HG03045 (cell line): Measurements from ENCODE around the gene CELSR1.

Source experiments
- ATAC-seq: cut with Tn5 transposase; IDR thresholded peaks from one replicate; pipeline ENCODE4 v1.9.1; 2021; ENCODE audit warnings: mild to moderate bottlenecking, moderate library complexity; ENCODE audit not compliant: unreplicated experiment

The CELSR1 gene

DNA sequence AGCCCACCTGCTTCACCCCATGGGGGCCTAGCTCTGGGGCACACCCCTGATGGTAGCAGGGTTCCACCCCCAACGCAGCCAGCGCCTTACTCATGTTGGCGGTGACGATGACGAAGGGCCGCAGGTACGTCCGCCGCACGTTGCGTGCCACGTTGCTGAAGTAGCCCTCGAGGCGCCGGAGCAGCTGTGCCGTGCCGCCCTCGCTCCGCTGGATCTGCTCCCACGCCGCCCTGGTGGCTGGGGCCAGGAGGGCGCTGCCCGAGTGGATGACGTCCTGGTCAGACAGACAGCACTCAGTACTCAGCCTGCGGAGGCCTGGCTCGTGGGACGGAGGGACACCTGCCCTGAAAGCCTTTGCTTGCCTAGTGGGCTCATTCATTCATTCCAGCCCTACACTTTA is 151.1 kb downstream of the CELSR1 start:
- no peak for ATAC-seq

DNA sequence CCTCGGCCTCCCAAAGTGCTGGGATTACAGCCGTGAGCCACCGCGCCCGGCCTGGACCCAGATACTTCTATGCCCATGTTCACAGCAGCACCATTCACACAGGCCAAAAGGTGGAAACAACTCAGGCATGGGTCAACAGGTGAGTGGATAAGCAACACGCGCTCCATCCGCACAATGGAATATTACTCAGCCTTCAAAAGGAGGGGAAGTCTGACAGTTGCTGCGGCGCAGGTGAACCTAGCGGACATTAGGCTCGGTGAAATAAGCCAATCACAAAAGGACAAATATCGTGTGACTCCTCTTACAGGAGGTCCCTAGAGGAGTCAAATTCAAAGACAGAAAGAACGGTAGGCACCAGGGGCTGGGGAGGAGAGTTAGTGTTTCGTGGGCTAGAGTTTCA is 154.9 kb downstream of the CELSR1 start:
- ATAC-seq = no peak

DNA sequence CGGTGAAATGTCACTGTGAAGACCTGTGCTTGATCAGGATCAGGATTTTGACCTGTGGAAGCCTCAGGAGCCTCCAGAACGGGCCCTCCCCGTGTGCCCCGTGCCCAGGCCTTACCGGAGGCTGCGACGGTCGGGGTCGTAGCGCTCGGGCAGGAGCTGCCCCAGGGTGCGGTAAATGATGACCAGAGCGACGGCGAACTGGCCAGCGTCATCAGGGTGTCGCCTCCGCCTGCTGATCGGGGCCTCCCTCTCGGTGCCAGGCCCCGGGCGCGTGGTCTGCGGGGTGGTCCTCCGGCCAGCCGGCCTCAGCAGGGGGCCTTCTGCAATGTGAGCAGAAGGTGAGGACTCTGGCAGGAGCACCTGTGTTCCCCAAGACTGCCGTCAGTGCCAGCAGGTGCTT is 155.7 kb downstream of the CELSR1 start:
- ATAC-seq = no peak

DNA sequence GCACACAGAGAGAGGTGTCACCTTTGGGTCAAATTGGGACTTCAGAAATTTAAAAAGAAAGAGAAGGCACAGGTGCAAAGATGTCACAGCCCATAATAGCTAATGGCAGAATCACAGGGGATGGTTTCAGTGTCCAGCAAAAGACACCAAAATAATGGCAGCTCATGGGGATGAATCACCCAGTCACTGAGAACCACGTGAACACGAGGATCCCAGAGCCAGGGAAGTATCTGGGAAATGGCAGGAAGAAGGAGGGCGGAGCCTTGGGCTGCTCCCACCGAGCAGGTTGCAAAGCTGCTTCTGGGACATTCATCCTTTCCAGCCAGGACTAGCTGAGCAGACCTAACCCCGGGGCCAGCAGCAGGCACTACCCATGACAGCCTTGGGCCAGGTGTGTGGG is 156.3 kb downstream of the CELSR1 start:
- no peak for ATAC-seq

DNA sequence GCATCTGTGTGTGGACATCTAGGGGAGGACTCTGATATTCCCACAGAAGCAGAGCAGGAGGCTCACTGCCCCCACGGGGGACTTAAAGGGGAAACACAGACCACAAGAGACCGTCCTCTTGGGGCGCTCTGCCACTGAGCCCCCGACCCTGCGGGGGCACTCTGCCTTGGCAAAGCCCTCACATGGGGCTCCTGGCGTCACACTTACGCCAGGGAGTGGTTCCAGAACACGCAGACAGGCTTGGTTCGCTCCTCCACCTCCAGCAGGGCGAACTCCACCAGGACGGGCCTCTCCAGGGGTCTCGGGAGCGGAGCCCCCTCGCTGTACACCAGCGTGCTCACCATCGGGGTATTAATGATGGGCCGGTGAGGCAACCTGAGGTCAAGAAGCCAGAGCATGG is 156.8 kb downstream of the CELSR1 start:
- ATAC-seq = no peak

DNA sequence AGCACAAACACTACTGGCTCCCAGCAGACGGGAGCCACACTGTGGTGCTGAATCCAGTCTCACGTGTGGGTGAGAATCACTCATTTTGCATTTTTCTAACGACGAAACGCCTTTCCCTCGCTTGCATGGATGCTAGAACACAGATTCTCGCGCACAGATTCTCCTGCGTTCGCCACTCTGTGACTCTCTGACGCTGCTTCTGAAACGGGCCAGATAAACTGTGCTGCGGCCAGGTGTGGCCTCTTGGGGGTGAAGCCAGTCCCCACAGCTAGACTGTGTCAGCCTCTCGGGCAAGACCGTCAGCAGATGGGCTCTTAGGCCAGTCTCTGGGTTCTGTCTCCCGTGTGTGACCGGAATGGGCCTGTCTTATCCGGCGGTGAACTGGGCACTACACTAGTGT is 157.4 kb downstream of the CELSR1 start:
- no peak for ATAC-seq

DNA sequence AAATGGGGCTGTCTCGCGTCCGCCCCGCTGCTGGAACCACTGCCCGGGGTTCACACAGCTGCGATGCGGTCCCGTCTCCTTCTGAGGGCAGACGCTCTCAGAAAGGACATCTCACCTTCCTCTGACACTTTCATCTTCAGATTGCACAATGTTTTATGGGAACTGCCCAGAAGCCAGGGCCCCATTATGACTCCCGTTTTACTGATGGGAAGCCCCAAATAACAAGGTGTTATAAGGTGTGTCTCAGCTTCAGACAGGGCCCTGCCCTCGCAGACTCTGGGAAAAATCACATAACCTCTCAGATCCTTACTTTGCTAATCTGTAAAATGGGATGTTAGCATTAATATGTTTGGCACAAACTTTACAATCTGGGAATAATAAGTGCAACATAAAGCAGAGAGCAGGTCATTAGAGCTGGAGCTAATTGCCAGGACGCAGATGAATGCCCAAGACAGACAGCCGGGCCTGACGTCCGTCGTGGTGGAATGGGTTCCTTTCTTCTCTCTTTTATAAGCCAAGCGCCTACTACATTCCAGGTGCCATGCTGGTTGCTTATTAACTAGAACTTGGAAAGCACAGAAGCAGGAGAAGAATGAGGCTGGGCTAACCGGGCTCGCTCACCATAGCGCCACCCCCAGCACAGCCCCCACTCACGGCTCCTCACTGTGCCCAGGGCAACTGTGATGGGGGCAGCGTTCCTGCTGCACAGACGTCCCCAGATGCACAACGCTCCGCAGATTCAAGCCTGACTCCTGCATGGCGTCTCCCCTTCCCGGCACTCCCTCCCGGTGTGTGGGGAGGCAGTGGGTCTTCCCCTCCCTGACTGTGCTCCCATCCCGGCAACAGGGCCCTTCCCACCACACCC is 158.1 kb downstream of the CELSR1 start:
- no peak for ATAC-seq

DNA sequence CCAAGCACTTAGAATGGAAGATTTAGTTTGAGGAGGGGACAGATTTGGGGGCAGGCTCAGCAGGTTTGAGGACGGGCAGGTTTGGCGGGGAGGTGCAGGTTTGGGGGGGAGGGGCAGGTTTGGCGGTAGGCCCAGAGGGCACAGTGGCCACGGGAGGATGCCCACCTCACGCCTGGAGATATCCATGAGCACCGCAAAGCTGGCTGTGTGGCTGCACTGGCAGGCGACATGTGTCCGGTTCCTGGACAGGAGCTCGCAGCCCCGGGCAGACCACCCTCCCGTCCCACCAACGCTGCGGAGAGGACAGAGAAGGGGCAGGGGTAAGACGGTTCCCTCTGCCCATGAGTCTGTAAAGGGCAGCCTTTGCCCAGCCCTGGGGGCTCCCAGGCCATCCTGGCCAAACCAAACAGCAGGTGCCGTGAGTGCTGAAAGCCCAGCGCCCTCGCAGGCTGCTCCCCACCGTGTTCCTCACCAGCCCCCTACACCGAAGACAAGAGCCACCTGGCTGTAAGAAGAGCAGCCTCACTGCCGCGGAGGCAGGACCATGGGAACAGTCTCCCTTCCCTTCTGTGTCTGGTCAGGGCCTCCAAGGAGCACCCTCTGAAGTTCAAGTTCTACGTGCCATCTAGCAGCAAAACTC is 158.9 kb downstream of the CELSR1 start:
- ATAC-seq = no peak

DNA sequence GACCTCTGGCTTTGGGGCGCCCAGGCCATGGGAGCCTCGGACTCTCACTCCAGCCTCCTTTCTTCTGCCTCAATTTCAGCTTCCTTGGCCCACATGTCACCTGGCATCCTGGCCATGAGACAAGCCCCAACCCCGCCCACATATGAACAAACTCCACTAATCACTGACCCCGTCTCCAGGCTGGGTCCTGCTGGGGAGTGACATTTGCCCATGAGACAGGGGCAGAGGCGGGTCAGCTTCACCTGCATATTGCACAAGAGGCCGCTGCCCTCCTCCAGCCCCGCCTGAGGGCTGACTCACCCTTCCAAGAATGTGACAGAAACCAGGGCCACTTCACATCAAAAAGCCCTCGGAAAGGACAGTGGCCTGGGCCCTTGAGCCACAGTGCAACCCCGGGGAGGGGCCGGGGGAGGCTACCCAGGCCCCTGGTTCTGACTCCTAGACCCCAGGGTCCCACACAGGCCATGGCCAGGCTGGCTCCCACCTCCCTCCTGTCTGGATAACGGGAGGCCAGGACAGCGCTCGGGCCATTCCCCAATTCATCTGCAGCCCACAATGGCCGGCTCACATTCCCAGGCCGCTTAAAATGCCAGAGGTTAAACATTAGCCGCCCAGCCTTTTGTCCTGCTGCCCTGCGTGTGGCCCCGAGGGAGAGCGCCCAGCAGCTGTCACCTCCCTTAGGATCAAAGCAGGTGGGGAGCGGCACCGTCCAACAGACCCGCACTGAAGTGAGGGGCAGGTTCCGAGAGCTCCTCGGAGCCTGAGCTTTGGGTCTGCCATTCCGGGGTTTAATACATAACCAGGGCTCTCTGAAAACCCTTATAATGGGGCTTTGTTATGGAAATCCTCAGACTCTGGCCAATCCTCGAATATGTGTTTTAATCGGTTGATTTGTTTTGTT is 159.6 kb downstream of the CELSR1 start:
- no peak for ATAC-seq

DNA sequence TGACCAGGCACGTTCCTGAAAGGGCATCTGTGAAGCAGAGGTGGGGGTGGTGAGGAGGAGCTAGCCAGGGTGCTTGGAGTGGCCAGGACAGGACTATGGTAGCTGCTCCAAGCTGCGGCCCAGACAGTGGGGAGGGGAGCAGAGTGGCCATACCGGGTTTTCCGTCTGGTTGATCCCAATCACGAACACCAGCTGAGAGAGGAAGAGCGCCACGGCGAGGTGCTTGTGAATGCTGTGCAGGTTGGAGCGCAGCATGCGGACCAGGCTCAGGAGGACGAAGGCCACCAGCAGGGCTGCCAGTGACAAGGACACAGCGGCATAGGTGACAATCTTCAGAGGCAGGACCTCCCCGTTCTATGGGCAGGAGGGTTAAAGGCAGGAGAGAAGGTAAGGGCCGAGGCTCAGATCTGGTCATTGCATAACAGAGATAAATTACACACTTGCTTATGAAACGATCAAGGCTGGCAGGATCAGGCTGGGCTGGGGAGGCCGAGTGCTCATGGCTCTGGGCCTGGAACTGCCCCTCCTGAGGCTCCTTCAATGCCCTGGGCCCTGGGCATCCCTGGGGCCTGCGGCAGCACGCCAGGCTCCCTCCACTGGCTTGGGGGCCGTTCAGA is 160.4 kb downstream of the CELSR1 start:
- no peak for ATAC-seq

DNA sequence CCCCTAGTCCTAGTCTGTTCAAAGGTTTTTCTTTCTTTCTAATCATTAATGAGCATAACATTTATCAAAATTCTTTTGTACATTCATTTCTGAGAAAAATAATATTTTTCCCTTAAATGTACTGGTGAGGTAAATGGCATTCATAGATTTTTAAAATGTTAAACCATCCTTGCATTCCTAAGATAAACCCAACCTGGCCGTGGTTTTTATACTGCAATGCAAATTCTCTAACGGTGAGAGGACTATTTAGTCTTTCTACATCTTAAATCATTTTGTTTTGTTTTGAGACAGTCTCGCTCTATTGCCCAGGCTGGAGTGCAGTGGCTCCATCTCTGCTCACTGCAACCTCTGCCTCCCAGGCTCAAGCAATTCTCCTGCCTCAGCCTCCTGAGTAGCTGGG is 161.3 kb downstream of the CELSR1 start:
- ATAC-seq = no peak

DNA sequence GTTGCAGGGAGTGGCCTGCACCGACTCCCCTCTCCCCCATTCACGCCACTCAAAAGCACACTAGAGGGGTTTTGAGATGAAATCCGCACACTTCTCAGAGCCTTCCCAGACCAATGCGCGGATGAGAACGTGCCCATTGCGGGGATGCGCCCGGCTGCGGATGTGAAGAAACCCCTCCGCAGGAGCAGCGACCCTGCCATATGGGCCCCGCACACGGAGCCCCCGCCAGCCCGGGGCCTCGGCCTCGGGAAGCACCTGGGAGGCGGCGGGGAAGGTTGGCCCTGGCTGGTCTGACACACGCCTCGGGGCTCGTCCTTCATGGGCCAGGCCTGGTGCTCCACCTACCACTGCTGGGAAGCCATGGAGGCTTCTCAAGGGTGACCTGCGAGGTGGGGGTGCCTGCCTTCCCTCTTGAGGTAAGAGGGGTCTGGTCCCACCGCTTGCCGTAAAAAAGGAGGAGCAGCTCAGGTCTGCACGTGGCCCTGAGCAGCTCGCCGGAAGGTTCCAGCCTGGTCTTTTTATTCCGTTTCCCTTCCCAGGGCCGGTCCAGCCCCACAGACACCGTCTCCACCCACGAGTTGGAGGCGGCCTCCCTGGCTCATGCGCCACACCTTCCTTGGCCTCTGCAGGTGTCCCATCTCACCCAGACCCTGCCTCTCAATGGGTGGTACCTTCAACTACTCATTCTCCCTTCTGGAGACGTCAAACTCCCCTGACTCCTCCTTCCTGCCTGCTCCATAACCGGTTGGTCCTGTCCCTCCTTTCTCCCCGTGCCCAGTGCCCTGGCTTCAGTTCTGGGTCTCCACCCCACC is 162.6 kb downstream of the CELSR1 start:
- ATAC-seq = no peak

DNA sequence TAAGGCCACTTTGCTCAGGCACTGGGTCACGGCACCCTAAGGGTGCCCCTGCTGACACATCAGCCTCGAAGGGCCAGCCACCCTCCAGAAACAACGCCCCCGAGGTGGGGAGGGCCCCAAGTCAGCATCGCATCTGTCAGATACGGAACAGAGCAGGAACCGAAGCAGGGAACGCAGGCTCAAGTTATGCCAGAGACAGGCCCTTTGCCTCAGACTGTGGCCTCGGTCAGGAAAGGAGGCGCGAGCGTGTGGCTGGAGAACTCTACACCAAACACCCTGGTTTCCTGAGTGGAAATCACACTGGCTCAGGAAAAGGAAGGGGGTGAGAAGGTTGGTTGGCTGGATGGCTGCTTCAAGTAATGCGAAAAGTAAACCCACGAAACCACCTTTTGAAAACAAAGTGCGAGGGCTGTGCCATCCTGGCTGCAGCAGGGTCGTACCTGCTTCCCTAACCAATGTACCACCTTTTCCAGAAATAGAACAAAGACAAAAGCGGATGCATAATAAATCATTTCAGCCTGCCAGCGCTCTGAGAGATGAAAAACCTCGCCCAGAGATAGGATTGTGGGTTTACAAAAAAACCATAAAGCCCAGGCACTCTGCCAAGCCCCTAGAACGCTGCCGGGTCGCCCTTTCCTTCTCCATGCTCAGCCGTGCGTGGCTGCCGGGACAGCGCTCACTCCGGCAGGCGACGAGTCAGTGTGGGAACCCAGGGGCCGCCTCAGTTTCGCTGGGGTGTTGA is 163.3 kb downstream of the CELSR1 start:
- ATAC-seq = no peak

DNA sequence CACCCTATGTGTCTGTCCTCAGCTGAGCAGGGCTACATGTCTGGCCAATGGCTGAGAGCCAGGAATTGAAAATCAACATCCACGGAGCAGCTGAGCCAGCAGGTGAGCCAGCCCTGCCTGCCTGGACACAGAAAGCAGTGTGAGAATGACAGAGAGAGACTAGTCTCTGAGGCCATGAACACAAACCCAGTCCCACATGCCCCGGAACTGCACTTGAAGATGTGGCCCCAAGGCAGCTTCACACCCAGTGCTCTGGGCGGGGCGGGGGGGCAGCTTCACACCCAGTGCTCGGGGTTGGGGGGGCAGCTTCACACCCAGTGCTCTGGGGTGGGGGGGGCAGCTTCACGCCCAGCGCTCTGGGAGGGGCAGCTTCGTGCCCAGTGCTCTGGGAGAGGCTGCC is 164.3 kb downstream of the CELSR1 start:
- no peak for ATAC-seq

DNA sequence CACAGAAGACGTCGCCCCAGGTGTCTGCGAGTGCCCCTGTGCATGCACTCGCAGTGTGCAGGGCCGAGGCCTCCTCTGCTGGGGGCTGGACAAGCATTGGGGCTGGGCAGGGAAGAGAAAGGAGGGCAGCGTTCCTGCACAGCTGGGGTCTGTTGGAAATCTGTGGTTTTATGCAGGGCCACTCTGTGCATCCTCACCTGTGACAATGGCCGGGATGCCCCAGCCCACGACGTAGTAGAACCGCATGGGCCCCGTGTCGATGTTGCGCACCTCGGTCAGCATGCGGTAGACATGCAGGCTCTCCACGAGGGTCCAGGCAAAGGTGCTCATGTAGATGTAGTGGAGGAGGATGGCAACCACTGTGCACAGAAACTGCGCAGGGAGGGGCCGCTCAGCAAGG is 164.7 kb downstream of the CELSR1 start:
- no peak for ATAC-seq

DNA sequence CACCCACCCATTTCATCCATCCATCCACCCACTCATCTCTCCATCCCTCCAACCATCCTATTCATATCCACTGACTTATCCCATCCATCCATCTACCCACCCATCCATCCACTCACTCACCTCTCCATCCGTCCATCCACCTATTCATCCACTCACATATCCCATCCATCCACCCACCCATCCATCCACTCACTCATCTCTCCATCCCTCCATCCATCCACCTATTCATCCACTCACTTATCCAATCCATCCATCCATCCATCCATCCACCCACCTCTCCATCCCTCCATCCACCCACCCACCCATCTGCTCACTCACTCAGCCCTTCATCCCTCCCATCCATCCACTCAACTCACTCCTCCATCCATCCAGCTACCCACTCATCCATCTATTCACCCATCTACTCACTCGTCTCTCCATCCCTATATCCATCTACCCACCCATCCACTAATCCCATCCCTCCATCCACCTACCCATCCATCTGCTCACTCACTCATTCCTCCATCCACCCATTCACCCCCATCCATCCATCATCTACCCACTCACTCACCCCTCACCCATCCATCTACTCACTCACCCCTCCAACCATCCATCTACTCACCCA is 165.7 kb downstream of the CELSR1 start:
- ATAC-seq = no peak

DNA sequence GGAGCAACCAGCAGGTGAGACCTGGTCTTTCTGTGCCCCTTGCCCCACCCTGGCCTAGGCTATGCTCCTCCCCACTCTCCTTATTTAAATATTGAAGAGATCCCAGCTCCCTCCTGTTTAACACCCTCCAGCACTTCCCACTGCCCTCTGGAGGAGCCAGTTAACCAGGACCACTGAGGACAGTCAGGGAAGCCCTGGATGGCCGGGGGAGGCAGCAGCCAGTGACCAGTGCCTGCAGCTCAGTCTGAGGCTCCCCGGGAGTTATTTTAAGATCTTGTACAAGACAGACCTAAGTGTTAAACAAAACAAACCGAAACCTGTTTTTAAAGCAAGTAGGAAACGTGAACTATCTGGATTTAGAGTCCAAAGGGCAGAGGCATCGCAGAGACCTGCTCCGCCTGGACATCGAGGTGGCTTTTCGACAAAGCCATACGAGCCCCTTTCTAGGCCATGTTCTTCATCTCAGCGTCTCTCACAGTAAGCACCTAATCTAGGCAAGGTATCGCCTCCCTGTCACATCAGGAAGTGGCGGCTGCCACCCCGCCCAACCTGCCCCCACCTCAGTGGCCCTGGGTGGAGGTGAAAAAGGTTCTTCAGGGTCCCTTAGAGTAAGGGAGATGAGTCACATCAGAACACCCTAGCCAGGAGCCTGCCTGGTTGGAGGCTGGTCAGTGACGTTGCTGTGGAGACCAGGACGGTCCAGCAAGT is 166.7 kb downstream of the CELSR1 start:
- no peak for ATAC-seq

DNA sequence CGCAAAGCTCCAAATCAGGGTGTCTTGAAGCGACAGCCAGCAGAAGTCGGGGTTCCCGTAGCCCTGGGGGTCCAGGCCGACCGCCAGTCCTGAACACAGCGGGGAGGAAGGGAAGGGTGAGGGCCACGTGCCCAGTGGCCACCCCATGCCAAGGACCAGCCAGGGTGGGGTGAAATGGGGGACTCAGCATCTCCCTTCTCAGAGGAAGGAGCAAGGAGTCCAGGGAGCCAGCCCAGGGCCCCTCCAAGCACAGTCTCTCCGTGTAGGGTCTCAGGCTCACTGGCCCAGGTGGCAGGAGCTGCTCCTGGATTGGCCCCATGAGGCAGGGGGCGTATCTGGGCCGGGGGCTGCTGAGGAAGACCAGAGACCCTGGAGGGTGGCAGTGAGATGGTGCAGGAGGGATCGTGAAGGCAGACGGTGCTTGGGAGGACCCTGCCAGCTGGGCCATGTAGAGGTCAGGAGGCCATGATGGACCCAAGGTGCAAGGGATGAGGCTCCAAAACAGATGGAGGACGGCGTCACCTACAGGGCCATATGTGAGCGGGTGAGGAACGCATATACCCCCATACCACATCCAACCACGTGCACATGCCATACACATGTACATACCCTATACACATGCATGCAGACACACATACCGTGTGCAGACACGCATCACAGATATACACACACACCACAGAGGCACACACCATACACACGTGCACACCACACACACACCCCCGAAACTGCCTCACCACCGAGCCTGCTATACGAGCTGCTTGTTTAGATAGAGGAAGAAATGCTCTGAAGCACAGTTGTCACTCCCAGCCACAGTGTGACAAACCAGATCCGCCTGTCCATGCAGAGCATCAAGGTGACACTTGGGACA is 167.5 kb downstream of the CELSR1 start:
- no peak for ATAC-seq
